Measurements from ENCODE around the gene FATE1.

GRCh38 chrX:151708821-151709220 lies 7.0 kb upstream of the FATE1 start:
- TF ChIP-seq POLR2A (IDR thresholded peaks at IDR 0.05; ENCODE audit: low read length) (no peak), GATA1 (IDR thresholded peaks at IDR 0.05; ENCODE audit: low read depth, low read length) (no peak)

Data from erythroblast (primary cell).